Measurements from ENCODE around the gene PAIP2.
A peak's percentile ranks its signal among the peaks of the same experiment; 100 is the strongest.
"Not testable (repeated sequence)": the region's sequence is repeated elsewhere in the genome, so short reads cannot be mapped to it uniquely, and the experiment has no call there.

The PAIP2 gene

GRCh38 chr5:139379626-139380449 lies 38.2 kb downstream of the PAIP2 start:
- DNase-seq, result no peak

GRCh38 chr5:139381837-139382761 lies 40.4 kb downstream of the PAIP2 start:
- DNase-seq, result no peak

- DNase-seq, result no peak
Observed at GRCh38 chr5:139382807-139383206, 41.2 kb downstream of the PAIP2 start.

GRCh38 chr5:139383275-139383992 lies 41.8 kb downstream of the PAIP2 start, which contains the start of gene SLC23A1:
Gene SLC23A1, minus strand, starts transcription at chr5:139383297. Its CDS starts 44 bp downstream, at chr5:139383253.
- DNase-seq, result no peak

- no peak for DNase-seq
Observed at GRCh38 chr5:139383993-139384590, 42.4 kb downstream of the PAIP2 start.

GRCh38 chr5:139384591-139385051 lies 43.0 kb downstream of the PAIP2 start:
- DNase-seq, result no peak

- no peak for DNase-seq
Observed at GRCh38 chr5:139385061-139386049, 43.7 kb downstream of the PAIP2 start.

GRCh38 chr5:139386050-139386438 lies 44.4 kb downstream of the PAIP2 start:
- DNase-seq, result no peak

GRCh38 chr5:139386956-139387355 lies 45.3 kb downstream of the PAIP2 start:
- not testable (repeated sequence) for DNase-seq

GRCh38 chr5:139387611-139388197 lies 46.0 kb downstream of the PAIP2 start:
- no peak for DNase-seq

- DNase-seq, result no peak
Observed at GRCh38 chr5:139388198-139388821, 46.7 kb downstream of the PAIP2 start.

- DNase-seq, result peak; percentile 66
Observed at GRCh38 chr5:139389701-139390638, 48.3 kb downstream of the PAIP2 start, which contains the start of gene MZB1. Gene MZB1, minus strand, starts transcription at chr5:139389913. Its CDS starts 57 bp downstream, at chr5:139389856.

GRCh38 chr5:139390639-139391569 lies 49.2 kb downstream of the PAIP2 start:
- DNase-seq, result no peak

GRCh38 chr5:139391570-139392323 lies 50.1 kb downstream of the PAIP2 start:
- no peak for DNase-seq

GRCh38 chr5:139392324-139392677 lies 50.6 kb downstream of the PAIP2 start:
- DNase-seq, result no peak

- DNase-seq, result peak; percentile 83
Observed at GRCh38 chr5:139392678-139393496, 51.2 kb downstream of the PAIP2 start.

Measured in activated naive CD4-positive, alpha-beta T cell treated with Interleukin-2 at 50 U/mL for 16 hours (primary cell).